Measurements from ENCODE around the gene ZNF497. TPM values are rescaled to one million over a fixed set of nuclear protein-coding genes. Genes with fewer than 3 reads are reported as not detected.
A peak's percentile ranks its signal among the peaks of the same experiment; 100 is the strongest.

ZNF497 gene
- total and polyA plus RNA-seq, 2 of the 13 experiments (the other 11 are each of a cell fraction or from before 2014, with no cell fraction given) = 1.5 to 1.9 TPM

DNA sequence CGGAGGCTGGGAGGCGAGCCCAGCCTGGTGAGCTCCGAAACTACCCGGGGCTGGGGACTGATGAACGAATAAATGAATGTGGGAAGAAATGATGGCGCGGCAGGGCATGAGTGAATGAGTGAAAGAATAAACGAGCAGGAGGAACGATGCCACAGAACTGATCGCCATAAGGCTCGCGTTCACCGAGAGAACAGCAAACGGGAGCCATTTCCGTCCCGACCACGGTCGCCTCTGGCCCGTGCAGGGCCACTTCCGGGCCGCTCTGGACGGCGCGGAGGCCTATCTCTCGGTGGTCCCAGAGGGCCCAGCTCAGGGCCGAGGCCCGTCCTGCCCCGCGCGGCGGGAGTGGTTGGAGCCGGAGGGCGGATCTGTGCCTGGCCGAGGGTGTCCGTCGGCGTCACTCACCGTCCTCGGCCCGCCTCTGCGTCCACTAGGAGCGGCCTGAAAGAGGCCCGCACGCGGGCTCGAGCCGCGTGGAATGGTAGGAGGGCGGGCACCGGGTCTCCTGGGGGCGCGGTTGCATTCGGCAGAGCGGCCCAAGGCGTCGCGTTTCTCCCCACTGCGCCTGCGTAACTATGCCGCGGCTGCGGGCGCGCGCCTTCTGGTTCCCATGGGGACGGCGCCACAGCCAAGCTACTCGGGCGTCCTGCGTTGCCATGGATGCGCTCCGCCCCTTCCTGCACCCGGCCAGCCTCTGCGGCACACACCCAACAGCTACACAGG lies at the start of gene ZNF497 (continued):
- TF ChIP-seq, protein P1, sequence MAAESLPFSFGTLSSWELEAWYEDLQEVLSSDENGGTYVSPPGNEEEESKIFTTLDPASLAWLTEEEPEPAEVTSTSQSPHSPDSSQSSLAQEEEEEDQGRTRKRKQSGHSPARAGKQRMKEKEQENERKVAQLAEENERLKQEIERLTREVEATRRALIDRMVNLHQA (CRISPR knock-in tag; IDR thresholded peaks at IDR 0.05) = no peak
- no peak for TF ChIP-seq GLMP (CRISPR knock-in tag; IDR thresholded peaks at IDR 0.05; ENCODE audit: borderline replicate concordance)
- TF ChIP-seq, protein P2, sequence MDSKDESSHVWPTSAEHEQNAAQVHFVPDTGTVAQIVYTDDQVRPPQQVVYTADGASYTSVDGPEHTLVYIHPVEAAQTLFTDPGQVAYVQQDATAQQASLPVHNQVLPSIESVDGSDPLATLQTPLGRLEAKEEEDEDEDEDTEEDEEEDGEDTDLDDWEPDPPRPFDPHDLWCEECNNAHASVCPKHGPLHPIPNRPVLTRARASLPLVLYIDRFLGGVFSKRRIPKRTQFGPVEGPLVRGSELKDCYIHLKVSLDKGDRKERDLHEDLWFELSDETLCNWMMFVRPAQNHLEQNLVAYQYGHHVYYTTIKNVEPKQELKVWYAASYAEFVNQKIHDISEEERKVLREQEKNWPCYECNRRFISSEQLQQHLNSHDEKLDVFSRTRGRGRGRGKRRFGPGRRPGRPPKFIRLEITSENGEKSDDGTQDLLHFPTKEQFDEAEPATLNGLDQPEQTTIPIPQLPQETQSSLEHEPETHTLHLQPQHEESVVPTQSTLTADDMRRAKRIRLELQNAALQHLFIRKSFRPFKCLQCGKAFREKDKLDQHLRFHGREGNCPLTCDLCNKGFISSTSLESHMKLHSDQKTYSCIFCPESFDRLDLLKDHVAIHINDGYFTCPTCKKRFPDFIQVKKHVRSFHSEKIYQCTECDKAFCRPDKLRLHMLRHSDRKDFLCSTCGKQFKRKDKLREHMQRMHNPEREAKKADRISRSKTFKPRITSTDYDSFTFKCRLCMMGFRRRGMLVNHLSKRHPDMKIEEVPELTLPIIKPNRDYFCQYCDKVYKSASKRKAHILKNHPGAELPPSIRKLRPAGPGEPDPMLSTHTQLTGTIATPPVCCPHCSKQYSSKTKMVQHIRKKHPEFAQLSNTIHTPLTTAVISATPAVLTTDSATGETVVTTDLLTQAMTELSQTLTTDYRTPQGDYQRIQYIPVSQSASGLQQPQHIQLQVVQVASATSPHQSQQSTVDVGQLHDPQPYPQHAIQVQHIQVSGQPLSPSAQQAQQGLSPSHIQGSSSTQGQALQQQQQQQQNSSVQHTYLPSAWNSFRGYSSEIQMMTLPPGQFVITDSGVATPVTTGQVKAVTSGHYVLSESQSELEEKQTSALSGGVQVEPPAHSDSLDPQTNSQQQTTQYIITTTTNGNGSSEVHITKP (CRISPR knock-in tag; IDR thresholded peaks at IDR 0.05; ENCODE audit: low read depth) = peak; percentile 76; the same call in 1 of the 2 replicates
- no peak; the same call in 1 of the 2 replicates for TF ChIP-seq ZBTB20 (CRISPR knock-in tag; IDR thresholded peaks at IDR 0.05; ENCODE audit: borderline replicate concordance, low read depth)
- peak; percentile 90 for TF ChIP-seq MAF1 (CRISPR knock-in tag; IDR thresholded peaks at IDR 0.05; ENCODE audit: borderline replicate concordance)
- TF ChIP-seq, protein P3, sequence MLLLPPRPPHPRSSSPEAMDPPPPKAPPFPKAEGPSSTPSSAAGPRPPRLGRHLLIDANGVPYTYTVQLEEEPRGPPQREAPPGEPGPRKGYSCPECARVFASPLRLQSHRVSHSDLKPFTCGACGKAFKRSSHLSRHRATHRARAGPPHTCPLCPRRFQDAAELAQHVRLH (CRISPR knock-in tag; IDR thresholded peaks at IDR 0.05; ENCODE audit: borderline replicate concordance, low read depth) = peak; percentile 80; the same call in 1 of the 2 replicates
- no peak for TF ChIP-seq STAG1 (CRISPR knock-in tag; IDR thresholded peaks at IDR 0.05)
- TF ChIP-seq ZNF792 (CRISPR knock-in tag; IDR thresholded peaks at IDR 0.05) = 0 out of 2 replicates have a peak, but pooled peaks have one; percentile 11
- TF ChIP-seq ZBTB34 (CRISPR knock-in tag; IDR thresholded peaks at IDR 0.05) = no peak
- TF ChIP-seq, protein P4, sequence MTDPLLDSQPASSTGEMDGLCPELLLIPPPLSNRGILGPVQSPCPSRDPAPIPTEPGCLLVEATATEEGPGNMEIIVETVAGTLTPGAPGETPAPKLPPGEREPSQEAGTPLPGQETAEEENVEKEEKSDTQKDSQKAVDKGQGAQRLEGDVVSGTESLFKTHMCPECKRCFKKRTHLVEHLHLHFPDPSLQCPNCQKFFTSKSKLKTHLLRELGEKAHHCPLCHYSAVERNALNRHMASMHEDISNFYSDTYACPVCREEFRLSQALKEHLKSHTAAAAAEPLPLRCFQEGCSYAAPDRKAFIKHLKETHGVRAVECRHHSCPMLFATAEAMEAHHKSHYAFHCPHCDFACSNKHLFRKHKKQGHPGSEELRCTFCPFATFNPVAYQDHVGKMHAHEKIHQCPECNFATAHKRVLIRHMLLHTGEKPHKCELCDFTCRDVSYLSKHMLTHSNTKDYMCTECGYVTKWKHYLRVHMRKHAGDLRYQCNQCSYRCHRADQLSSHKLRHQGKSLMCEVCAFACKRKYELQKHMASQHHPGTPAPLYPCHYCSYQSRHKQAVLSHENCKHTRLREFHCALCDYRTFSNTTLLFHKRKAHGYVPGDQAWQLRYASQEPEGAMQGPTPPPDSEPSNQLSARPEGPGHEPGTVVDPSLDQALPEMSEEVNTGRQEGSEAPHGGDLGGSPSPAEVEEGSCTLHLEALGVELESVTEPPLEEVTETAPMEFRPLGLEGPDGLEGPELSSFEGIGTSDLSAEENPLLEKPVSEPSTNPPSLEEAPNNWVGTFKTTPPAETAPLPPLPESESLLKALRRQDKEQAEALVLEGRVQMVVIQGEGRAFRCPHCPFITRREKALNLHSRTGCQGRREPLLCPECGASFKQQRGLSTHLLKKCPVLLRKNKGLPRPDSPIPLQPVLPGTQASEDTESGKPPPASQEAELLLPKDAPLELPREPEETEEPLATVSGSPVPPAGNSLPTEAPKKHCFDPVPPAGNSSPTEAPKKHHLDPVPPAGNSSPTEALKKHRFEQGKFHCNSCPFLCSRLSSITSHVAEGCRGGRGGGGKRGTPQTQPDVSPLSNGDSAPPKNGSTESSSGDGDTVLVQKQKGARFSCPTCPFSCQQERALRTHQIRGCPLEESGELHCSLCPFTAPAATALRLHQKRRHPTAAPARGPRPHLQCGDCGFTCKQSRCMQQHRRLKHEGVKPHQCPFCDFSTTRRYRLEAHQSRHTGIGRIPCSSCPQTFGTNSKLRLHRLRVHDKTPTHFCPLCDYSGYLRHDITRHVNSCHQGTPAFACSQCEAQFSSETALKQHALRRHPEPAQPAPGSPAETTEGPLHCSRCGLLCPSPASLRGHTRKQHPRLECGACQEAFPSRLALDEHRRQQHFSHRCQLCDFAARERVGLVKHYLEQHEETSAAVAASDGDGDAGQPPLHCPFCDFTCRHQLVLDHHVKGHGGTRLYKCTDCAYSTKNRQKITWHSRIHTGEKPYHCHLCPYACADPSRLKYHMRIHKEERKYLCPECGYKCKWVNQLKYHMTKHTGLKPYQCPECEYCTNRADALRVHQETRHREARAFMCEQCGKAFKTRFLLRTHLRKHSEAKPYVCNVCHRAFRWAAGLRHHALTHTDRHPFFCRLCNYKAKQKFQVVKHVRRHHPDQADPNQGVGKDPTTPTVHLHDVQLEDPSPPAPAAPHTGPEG (CRISPR knock-in tag; IDR thresholded peaks at IDR 0.05) = peak; percentile 67
- TF ChIP-seq ZBTB49 (CRISPR knock-in tag; IDR thresholded peaks at IDR 0.05; ENCODE audit: borderline replicate concordance) = no peak
- no peak for TF ChIP-seq ZNF468 (CRISPR knock-in tag; IDR thresholded peaks at IDR 0.05)
